ENCODE data around the gene TAB2.
"Not testable (repeated sequence)": the region's sequence is repeated elsewhere in the genome, so short reads cannot be mapped to it uniquely, and the experiment has no call there.

TAB2 gene

GRCh38 chr6:149431905-149432775, 114.6 kb downstream of the TAB2 start:
- peak; percentile 74 to 98 (median 94) for DNase-seq
- intact Hi-C loops (cut with DNase I) = loop anchor here (5.0 kb wide), 2 partner anchors 350 to 405 kb away; no protein-coding TSS in a partner anchor

DNA sequence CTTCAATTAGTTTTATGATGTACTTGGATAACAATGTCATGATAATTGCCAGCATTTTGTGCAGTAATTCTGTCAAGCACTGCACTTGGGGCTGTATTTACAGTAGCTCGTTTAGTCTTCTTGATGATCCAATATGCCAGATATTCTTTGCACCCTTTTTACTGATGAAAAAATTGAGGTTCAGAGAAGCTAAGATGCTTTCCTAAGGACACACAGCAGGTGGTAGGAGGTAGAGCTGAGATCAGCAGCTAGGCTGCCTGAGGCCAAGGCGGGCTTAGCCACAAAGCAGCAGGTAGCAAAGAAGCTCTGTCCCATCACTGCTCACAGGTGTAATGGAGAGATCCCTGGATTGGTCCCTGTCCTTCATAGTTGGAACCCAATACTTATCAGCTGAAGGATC, 115.9 kb downstream of the TAB2 start:
- intact Hi-C loops (cut with DNase I) = loop anchor here (5.0 kb wide), 2 partner anchors 351 to 406 kb away; no protein-coding TSS in a partner anchor

GRCh38 chr6:149433881-149434280, 116.4 kb downstream of the TAB2 start:
- intact Hi-C loops (cut with DNase I) = loop anchor here (5.0 kb wide), 2 partner anchors 352 to 407 kb away; no protein-coding TSS in a partner anchor
- DNase-seq = no peak

More for the DNA sequence above, 115.9 kb downstream of the TAB2 start:
- peak in 1 of 42 donors; percentile 19 for DNase-seq

GRCh38 chr6:149435919-149436586, 118.5 kb downstream of the TAB2 start:
- intact Hi-C loops (cut with DNase I) = no loop called here
- peak in 2 of 42 donors; percentile 9 to 23 for DNase-seq

GRCh38 chr6:149436647-149437046, 119.1 kb downstream of the TAB2 start:
- intact Hi-C loops (cut with DNase I) = no loop called here
- DNase-seq = peak in 3 of 42 donors; percentile 9 to 32 (median 29)

DNA sequence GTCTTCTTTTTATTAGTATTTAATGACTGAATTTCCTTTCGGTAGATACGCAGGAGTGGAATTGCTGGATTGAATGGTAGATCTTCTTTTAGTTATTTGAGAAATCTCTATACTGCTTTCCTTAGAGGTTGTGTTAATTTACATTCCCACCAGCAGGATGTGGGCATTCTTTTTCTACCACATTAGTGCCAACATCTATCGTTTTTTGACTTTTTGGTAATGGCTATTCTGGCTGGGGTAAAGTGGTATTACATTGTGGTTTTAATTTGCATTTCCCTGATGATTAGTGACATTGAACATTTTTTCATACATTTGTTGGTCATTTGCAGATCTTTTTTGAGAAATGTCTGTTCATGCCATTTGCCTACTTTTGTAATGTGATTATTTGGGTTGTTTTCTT, 119.7 kb downstream of the TAB2 start:
- intact Hi-C loops (cut with DNase I) = no loop called here
- no peak for DNase-seq

GRCh38 chr6:149438855-149439254, 121.3 kb downstream of the TAB2 start:
- intact Hi-C loops (cut with DNase I) = no loop called here

DNA sequence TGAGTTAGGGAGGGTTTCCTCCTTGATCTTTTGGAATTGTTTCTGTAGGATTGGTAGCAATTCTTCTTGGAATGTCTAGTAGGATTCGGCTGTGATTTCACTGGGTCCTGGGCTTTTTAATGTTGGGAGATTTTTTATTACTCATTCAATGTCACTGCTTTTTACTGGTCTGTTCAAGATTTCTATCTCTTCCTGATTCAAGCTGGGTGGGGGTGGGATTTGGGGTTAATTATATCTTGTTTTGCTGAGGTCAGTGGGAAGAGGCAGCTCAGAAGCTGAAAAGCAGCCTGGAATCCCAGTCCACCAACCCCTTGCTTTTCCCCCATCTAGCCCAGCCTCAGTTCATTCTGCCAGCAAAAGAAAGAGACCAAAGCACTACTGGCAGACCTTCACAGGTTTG, 122.1 kb downstream of the TAB2 start:
- no peak for DNase-seq
- intact Hi-C loops (cut with DNase I) = no loop called here

More at GRCh38 chr6:149438855-149439254, 121.3 kb downstream of the TAB2 start:
- DNase-seq = no peak

GRCh38 chr6:149440735-149441671, 123.5 kb downstream of the TAB2 start:
- peak in 2 of 42 donors; percentile 9 to 31 for DNase-seq
- intact Hi-C loops (cut with DNase I) = no loop called here

DNA sequence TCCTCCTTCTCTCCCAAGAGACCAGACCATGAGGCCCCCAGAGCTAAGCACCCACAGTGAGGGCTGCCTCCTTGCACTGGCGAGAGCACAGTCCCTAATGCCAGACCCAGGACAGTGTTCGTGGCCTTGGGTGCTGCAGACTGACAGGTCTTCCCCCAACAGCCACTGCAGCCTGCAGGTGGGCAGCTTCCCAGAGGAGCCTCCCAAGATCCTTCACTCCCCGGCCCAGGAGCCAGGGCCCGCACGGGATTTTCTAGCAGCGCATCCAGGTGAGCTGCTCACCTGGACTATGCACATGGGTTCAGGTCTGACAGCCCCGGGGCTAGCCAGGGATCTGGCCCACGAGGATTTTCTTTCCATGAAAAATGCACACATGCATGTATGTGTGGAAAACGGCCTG, 124.2 kb downstream of the TAB2 start:
- intact Hi-C loops (cut with DNase I) = no loop called here
- peak in 1 of 42 donors; percentile 8 for DNase-seq

DNA sequence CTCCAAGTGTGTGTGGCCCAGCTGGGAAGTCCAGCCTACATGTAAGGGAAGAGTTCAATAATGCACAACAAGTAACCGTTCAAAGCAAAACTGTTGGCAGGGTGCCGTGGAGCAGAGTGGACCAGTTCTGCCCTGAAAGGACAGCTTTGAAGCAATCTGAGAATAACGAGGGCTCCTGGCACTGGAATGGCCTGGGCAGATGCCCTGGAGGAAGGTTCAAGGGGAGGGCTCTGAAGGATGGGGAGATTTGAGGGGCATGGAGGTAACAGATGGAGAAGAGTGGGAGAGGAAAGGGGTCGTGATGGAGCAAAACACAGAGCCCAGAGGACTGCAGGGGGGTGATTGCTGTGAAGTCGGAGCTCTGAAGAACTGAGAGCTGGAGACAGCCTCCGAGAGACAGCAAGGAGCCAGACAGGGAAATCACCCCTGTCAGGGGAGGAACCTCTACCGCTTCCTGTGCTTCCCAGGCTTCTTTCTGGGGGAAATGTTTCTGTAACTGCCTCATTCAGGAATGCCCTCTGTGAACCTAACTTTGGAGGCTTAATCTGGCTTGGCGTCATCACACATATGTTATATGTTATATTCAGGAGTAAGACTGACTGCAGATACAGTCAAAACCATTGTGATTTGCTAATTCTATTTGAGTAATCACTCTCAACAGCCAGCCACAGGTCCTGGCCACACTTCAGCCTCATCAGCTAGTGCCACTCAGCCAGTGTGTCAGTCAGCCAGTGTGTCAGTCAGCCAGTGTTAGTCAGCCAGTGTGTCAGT, 126.1 kb downstream of the TAB2 start:
- intact Hi-C loops (cut with DNase I) = no loop called here

GRCh38 chr6:149444360-149445094, 127.0 kb downstream of the TAB2 start:
- DNase-seq; intact Hi-C loops (cut with DNase I): not testable (repeated sequence)

More for the DNA sequence above, 126.1 kb downstream of the TAB2 start:
- peak in 31 of 42 donors; percentile 24 to 68 (median 47) for DNase-seq

GRCh38 chr6:149445095-149445466, 127.6 kb downstream of the TAB2 start:
- intact Hi-C loops (cut with DNase I) = no loop called here
- no peak for DNase-seq

- intact Hi-C loops (cut with DNase I) = no loop called here
- no peak for DNase-seq
Measured at GRCh38 chr6:149445573-149445972, 128.1 kb downstream of the TAB2 start.

GRCh38 chr6:149446791-149447376, 129.4 kb downstream of the TAB2 start:
- DNase-seq = no peak
- intact Hi-C loops (cut with DNase I) = no loop called here

DNA sequence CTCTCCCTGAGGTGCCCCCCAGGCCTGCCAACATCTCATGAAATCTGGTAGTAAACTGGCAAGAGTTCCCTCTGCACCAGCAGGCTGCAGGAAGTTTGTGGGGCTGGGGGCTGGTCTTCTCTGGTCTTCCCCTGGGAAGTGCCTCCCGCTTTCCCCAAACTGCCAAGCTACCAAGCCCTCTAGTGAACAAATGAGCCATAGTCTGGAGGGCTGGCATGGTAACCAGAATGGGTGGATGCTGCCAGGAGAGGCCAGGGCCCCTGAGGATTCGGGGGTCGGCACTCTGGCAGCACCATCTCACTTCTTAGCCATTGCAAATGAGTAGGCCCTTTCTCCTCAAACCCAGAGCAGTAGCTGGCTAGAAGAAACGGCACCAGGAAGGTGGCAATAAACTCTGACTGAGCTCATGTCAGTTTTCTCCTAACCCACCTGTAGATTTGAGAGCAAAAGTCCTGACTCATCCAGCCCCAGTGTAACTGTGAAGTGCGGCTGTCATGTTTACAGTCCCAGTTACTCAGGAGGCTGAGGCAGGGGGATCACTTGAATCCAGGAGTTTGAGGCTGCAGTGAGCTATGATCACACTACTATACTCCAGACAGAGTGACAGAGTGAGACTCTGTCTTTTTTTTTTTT, 131.4 kb downstream of the TAB2 start:
- no peak for DNase-seq
- intact Hi-C loops (cut with DNase I) = no loop called here
